Brain microvascular endothelial cell (primary cell): Measurements from ENCODE around the gene TIMP2.

Experiments used
- DNase-seq: peaks from one replicate; pipeline ENCODE4 v3.0.0-alpha.2; 2020
- H3K27ac ChIP-seq: fragments of 250-450 bp; sonication (Bioruptor Pico); 2 replicates; pipeline ENCODE4 v1.5.1; 2020; ENCODE audit warnings: mild to moderate bottlenecking, moderate library complexity
- H3K27me3 ChIP-seq: fragments of 250-450 bp; sonication (Bioruptor Pico); replicated peaks from 2 replicates; pipeline ENCODE4 v1.5.1; 2020; ENCODE audit warnings: mild to moderate bottlenecking
- H3K36me3 ChIP-seq: fragments of 250-450 bp; sonication (Bioruptor Pico); replicated peaks from 2 replicates; pipeline ENCODE4 v1.5.1; 2020; ENCODE audit warnings: mild to moderate bottlenecking
- H3K4me3 ChIP-seq: 2 replicates; pipeline ENCODE4 v1.5.1; 2011; ENCODE audit warnings: low read depth, mild to moderate bottlenecking, control low read depth, low read length, moderate library complexity
- in situ Hi-C: cut with HindIII; loops from 2 replicates; pipeline ENCODE4 v1.10.0; 2017; ENCODE audit warnings: low sequenced_read_pairs, low pct_ligation_motif_present
- TF ChIP-seq, protein P1 (sequence below): IDR thresholded peaks from 2 replicates; pipeline ENCODE4 v1.5.1; 2011; ENCODE audit warnings: low read depth, mild to moderate bottlenecking, moderate library complexity, low read length, control low read depth, inconsistent platforms; ENCODE audit errors: missing control alignments

The TIMP2 gene

DNA sequence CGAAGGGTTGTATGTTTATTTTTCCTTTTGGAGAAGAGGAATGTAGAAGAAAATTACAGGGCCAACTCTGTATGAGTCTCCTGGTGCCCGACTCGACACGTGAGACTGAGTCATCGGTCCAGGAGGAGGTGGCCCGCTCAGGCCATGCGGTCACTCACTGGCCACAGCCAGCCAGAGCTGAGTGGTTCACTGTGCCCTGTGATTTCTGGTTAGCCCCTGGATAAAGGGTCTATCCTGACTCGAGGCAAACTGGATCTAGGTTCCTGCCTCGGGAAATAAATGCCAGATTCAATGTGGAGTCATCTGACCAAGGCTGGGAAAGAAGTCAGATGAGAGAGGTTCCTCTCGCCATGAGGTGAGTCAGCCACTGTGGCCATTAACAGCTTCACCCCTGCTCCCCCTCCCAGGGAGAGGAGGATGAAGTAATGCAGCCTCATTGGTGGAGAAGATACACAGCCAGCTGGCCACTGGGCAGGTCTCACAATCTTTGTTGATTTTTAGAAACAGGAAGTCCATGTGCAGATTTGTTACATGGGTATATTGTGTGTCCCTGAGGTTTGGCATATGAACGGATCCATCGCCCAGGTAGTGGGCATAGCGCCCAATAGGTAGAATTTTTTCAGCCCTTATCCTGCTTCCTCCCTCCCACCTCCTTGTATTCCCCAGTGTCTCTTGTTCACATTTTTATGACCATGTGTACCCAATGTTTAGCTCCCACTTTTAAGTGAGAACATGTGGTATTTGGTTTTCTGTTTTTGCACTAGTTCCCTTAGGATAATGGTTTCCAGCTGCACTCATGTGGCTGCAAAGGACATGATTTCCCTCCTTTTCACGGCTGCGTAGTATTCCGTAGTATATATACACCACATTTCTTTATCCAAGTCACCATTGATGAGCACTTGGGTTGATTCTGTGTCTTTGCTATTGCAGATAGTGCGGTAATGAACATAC lies 62.8 kb downstream of the TIMP2 start:
- DNase-seq = peak; percentile 96
- TF ChIP-seq, protein P1, sequence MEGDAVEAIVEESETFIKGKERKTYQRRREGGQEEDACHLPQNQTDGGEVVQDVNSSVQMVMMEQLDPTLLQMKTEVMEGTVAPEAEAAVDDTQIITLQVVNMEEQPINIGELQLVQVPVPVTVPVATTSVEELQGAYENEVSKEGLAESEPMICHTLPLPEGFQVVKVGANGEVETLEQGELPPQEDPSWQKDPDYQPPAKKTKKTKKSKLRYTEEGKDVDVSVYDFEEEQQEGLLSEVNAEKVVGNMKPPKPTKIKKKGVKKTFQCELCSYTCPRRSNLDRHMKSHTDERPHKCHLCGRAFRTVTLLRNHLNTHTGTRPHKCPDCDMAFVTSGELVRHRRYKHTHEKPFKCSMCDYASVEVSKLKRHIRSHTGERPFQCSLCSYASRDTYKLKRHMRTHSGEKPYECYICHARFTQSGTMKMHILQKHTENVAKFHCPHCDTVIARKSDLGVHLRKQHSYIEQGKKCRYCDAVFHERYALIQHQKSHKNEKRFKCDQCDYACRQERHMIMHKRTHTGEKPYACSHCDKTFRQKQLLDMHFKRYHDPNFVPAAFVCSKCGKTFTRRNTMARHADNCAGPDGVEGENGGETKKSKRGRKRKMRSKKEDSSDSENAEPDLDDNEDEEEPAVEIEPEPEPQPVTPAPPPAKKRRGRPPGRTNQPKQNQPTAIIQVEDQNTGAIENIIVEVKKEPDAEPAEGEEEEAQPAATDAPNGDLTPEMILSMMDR = no peak
- Histone ChIP-seq H3K4me3 (peak overlapping the region; percentile 9), H3K36me3 (peaks cover 15% of the 10 kb centered on the region), H3K27me3 (no peaks in the 10 kb centered on the region), H3K27ac (peak overlapping the region; percentile 98)
- in situ Hi-C loops = no loop called here

DNA sequence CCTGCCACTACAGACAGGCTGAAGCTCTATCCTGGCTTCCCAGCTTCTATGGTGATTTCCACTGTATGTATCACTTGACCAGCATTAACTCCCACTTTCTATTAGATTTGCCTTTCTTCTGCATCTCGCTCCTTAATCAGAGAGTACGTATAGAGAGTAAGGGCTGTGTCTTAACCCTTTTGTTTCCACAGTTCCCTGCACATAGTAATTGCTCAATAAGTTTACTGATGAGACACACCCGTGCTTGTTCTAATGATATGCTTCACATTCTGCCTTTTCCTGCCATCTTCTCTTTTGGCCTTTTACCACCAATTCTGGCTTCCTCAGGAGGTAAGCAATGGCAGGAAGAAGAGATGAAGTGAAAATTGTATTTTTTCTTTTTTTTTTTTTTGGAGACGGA lies 64.0 kb downstream of the TIMP2 start:
- DNase-seq = no peak
- in situ Hi-C loops = no loop called here
- Histone ChIP-seq H3K27ac (peak overlapping the region; percentile 98), H3K4me3 (no peak overlapping the region), H3K27me3 (no peaks in the 10 kb centered on the region), H3K36me3 (peaks cover 19% of the 10 kb centered on the region)
- TF ChIP-seq, protein P1 = no peak

DNA sequence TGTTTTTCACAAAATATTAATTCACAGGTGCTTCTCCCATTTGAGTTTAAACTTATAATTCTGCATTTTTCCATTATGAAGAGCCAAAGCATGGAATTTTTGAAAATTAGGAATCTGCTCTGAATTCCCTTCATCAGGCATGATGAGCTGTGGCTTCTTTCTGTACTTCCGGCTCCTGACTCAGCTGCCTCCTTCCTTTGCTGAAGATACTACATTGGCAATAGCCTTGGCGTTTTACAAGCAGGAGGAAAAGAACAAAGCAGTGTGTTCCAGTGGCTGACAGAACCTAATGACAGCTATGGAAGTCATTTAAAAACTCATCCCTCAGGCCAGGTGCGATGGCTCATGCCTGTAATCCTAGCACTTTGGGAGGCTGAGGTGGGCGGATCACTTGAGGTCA lies 66.1 kb downstream of the TIMP2 start:
- in situ Hi-C loops = no loop called here
- Histone ChIP-seq H3K36me3 (peaks cover 34% of the 10 kb centered on the region), H3K27ac (no peak overlapping the region), H3K27me3 (no peaks in the 10 kb centered on the region), H3K4me3 (no peak overlapping the region)
- DNase-seq = no peak
- TF ChIP-seq, protein P1 = no peak

DNA sequence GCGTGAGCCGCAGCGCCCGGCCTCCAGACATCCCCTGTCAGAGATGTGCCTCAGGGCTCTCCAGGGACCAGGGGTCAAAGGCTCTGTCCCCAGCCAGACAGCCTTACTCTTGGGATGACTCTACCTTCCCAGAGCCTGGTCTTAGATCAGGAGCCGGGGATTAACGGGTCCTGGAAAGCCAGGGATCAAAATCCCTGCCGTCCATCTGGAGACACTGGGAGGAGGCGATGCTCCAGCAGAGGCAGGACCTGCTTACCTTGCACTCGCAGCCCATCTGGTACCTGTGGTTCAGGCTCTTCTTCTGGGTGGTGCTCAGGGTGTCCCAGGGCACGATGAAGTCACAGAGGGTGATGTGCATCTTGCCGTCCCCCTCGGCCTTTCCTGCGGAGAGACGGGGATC lies 67.9 kb downstream of the TIMP2 start:
- Histone ChIP-seq H3K4me3 (no peak overlapping the region), H3K27ac (no peak overlapping the region), H3K36me3 (peaks cover 48% of the 10 kb centered on the region), H3K27me3 (no peaks in the 10 kb centered on the region)
- in situ Hi-C loops = no loop called here
- DNase-seq = no peak
- TF ChIP-seq, protein P1 = no peak

DNA sequence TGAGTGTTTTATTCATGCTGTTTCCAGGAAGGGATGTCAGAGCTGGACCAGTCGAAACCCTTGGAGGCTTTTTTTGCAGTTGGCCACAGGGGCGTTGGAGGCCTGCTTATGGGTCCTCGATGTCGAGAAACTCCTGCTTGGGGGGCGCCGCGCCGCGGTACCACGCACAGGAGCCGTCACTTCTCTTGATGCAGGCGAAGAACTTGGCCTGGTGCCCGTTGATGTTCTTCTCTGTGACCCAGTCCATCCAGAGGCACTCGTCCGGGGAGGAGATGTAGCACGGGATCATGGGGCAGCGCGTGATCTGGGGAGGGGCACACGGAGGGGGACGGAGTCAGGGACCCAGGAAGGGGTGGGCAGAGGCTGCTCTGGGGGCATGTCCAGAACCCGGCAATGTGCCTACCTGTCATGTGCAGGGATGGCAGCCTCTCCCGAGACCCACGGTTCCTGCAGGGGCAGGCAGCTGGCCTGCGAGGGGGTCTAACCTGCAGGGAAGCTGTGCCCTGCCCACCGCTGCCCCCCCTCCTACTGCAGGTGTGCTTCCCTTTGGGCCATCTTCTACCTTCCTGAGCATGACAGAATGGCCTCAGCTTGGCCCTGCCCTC lies 69.5 kb downstream of the TIMP2 start:
- no peak overlapping the region for H3K4me3 ChIP-seq
- peaks cover 48% of the 10 kb centered on the region for H3K36me3 ChIP-seq
- TF ChIP-seq, protein P1 = no peak
- no peak for DNase-seq
- in situ Hi-C loops = no loop called here
- no peaks in the 10 kb centered on the region for H3K27me3 ChIP-seq
- no peak overlapping the region for H3K27ac ChIP-seq
